ENCODE results near the gene OR8B8. TPM values are rescaled to one million over a fixed set of nuclear protein-coding genes. Genes with fewer than 3 reads are reported as not detected.

OR8B8 gene
- polyA plus RNA-seq, 1 of the 3 experiments (the other 2 are of a cell fraction), result not detected

GRCh38 chr11:124467381-124467927 is 22.0 kb upstream of the OR8B8 start:
- H3K36me3 ChIP-seq (replicated peaks in 1 of 2; ENCODE audit: control insufficient read depth in 1 of 2, insufficient read depth in 2 of 2, low read length in 1 of 2), result no peaks in the 10 kb centered on the region
- 27% methylated on average over 8 of the region's 8 CpGs for WGBS (ENCODE audit: low lambda C conversion rate)
- H3K9ac ChIP-seq, result no peak overlapping the region
- no peak for TF ChIP-seq TCF12 (IDR thresholded peaks at IDR 0.05)
- H3K4me2 ChIP-seq, result no peak overlapping the region
- no peaks in the 10 kb centered on the region for H3K9me3 ChIP-seq
- no peak overlapping the region for H2AFZ ChIP-seq (ENCODE audit: low read depth)
- H3K9me2 ChIP-seq, result no peaks in the 10 kb centered on the region
- H3K27me3 ChIP-seq (ENCODE audit: insufficient read depth), result no peaks in the 10 kb centered on the region; the same call in 1 of the 2 replicates
- CTCF ChIA-PET, result no interaction called here
- H3F3A ChIP-seq (replicated peaks; ENCODE audit: insufficient read depth), result no peaks in the 10 kb centered on the region
- H3K4me1 ChIP-seq (ENCODE audit: control insufficient read depth in 1 of 2, insufficient read depth in 2 of 2, low read depth in 1 of 2, low read length in 1 of 2), result no peaks in the 10 kb centered on the region
- DNase-seq, result no peak
- no peak overlapping the region for H3K27ac ChIP-seq (ENCODE audit: low read depth in 2 of 2, low read length in 1 of 2)
- no peak overlapping the region for H3K4me3 ChIP-seq (ENCODE audit: low read depth in 2 of 2, low read length in 1 of 2)
- no peaks in the 10 kb centered on the region for H4K20me1 ChIP-seq (ENCODE audit: insufficient read depth)
- no peaks in the 10 kb centered on the region for H3K79me2 ChIP-seq (ENCODE audit: insufficient read depth)
- POLR2A ChIA-PET, result no interaction called here

- no peak for TF ChIP-seq MXI1 (IDR thresholded peaks at IDR 0.05; ENCODE audit: low read depth, low read length)
- TF ChIP-seq TAF1 (IDR thresholded peaks at IDR 0.05; ENCODE audit: borderline replicate concordance, low read depth, low read length), result no peak
- H4K20me1 ChIP-seq (ENCODE audit: insufficient read depth), result no peaks in the 10 kb centered on the region
- no peaks in the 10 kb centered on the region for H3K9me3 ChIP-seq
- H3K79me2 ChIP-seq (ENCODE audit: insufficient read depth), result no peaks in the 10 kb centered on the region
- no peaks in the 10 kb centered on the region; the same call in 1 of the 2 replicates for H3K27me3 ChIP-seq (ENCODE audit: insufficient read depth)
- no peak overlapping the region for H2AFZ ChIP-seq (ENCODE audit: low read depth)
- no peaks in the 10 kb centered on the region for H3K4me1 ChIP-seq (ENCODE audit: control insufficient read depth in 1 of 2, insufficient read depth in 2 of 2, low read depth in 1 of 2, low read length in 1 of 2)
- no peak overlapping the region for H3K4me3 ChIP-seq (ENCODE audit: low read depth in 2 of 2, low read length in 1 of 2)
- DNase-seq, result no peak
- CTCF ChIA-PET, result interaction anchor here (1.0 to 1.4 kb wide), 2 partner anchors 9 to 63 kb away, joined by 4 to 6 read pairs; no protein-coding TSS in a partner anchor
- POLR2A ChIA-PET, result no interaction called here
- no peaks in the 10 kb centered on the region for H3F3A ChIP-seq (replicated peaks; ENCODE audit: insufficient read depth)
- H3K27ac ChIP-seq (ENCODE audit: low read depth in 2 of 2, low read length in 1 of 2), result no peak overlapping the region
- H3K4me2 ChIP-seq, result no peak overlapping the region
- H3K9ac ChIP-seq, result no peak overlapping the region
- no peaks in the 10 kb centered on the region for H3K36me3 ChIP-seq (replicated peaks in 1 of 2; ENCODE audit: control insufficient read depth in 1 of 2, insufficient read depth in 2 of 2, low read length in 1 of 2)
- WGBS (ENCODE audit: low lambda C conversion rate), result 0% methylated on average over 4 of the region's 4 CpGs
- H3K9me2 ChIP-seq, result no peaks in the 10 kb centered on the region
Observed at GRCh38 chr11:124465368-124465767, 19.9 kb upstream of the OR8B8 start.

GRCh38 chr11:124463990-124464389 is 18.5 kb upstream of the OR8B8 start:
- ChIA-PET CTCF (no interaction called here), POLR2A (no interaction called here)
- Histone ChIP-seq H3K9me2 (no peaks in the 10 kb centered on the region), H3K27me3 (ENCODE audit: insufficient read depth) (no peaks in the 10 kb centered on the region; the same call in 1 of the 2 replicates), H3K36me3 (replicated peaks in 1 of 2; ENCODE audit: control insufficient read depth in 1 of 2, insufficient read depth in 2 of 2, low read length in 1 of 2) (no peaks in the 10 kb centered on the region), H3K4me2 (no peak overlapping the region), H3K27ac (ENCODE audit: low read depth in 2 of 2, low read length in 1 of 2) (no peak overlapping the region), H3K9ac (no peak overlapping the region), H2AFZ (ENCODE audit: low read depth) (no peak overlapping the region), H3K4me3 (ENCODE audit: low read depth in 2 of 2, low read length in 1 of 2) (no peak overlapping the region), H3K9me3 (no peaks in the 10 kb centered on the region), H3K4me1 (ENCODE audit: control insufficient read depth in 1 of 2, insufficient read depth in 2 of 2, low read depth in 1 of 2, low read length in 1 of 2) (no peaks in the 10 kb centered on the region), H4K20me1 (ENCODE audit: insufficient read depth) (no peaks in the 10 kb centered on the region), H3K79me2 (ENCODE audit: insufficient read depth) (no peaks in the 10 kb centered on the region), H3F3A (replicated peaks; ENCODE audit: insufficient read depth) (no peaks in the 10 kb centered on the region)
- DNase-seq, result no peak
- 2% methylated on average over 5 of the region's 5 CpGs for WGBS (ENCODE audit: low lambda C conversion rate)
- TF ChIP-seq ZBTB33 (IDR thresholded peaks at IDR 0.05; ENCODE audit: borderline replicate concordance, low read depth), result no peak
- no peak for TF ChIP-seq GABPA (IDR thresholded peaks at IDR 0.05; ENCODE audit: low read depth)
- no peak for TF ChIP-seq CHD2 (IDR thresholded peaks at IDR 0.05; ENCODE audit: low read length, partially characterized antibody)

Measured in SK-N-SH (cell line).